Choroid plexus epithelial cell (primary cell): Measurements from ENCODE around the gene NDFIP2.
A peak's percentile ranks its signal among the peaks of the same experiment; 100 is the strongest.

Experiments
- DNase-seq: peaks from one replicate; pipeline ENCODE4 v3.0.0-alpha.2; 2010; ENCODE audit warnings: low read depth
- H3K4me3 ChIP-seq: 2 replicates; pipeline ENCODE4 v1.5.1; 2011; ENCODE audit warnings: low read depth, mild to moderate bottlenecking, control low read depth, low read length, moderate library complexity
- TF ChIP-seq, protein P1 (sequence below): conservative IDR thresholded peaks from 2 replicates; pipeline ENCODE4 v1.5.1; 2011; ENCODE audit warnings: low read depth, mild to moderate bottlenecking, control low read depth, inconsistent platforms, low read length, moderate library complexity

Gene NDFIP2

DNA sequence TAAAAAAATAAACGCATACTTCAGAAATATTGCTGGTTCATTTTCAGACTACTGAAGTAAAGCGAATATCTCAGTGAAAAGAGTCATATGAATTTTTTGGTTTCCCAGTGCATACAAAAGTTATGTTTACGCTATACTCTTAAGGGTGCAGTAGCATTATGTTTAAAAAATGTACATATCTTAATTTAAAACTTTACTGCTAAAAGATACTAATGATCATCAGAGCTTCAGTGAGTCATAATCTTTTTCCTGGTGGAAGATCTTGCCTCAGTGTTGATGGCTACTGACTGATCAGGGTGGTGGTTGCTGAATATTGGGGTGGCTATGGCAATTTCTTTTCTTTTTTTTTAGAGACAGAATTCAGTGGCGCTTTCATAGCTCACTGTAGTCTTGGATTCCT is 48.9 kb downstream of the NDFIP2 start:
- no peak for DNase-seq
- TF ChIP-seq, protein P1, sequence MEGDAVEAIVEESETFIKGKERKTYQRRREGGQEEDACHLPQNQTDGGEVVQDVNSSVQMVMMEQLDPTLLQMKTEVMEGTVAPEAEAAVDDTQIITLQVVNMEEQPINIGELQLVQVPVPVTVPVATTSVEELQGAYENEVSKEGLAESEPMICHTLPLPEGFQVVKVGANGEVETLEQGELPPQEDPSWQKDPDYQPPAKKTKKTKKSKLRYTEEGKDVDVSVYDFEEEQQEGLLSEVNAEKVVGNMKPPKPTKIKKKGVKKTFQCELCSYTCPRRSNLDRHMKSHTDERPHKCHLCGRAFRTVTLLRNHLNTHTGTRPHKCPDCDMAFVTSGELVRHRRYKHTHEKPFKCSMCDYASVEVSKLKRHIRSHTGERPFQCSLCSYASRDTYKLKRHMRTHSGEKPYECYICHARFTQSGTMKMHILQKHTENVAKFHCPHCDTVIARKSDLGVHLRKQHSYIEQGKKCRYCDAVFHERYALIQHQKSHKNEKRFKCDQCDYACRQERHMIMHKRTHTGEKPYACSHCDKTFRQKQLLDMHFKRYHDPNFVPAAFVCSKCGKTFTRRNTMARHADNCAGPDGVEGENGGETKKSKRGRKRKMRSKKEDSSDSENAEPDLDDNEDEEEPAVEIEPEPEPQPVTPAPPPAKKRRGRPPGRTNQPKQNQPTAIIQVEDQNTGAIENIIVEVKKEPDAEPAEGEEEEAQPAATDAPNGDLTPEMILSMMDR, result no peak
- H3K4me3 ChIP-seq, result no peak overlapping the region

DNA sequence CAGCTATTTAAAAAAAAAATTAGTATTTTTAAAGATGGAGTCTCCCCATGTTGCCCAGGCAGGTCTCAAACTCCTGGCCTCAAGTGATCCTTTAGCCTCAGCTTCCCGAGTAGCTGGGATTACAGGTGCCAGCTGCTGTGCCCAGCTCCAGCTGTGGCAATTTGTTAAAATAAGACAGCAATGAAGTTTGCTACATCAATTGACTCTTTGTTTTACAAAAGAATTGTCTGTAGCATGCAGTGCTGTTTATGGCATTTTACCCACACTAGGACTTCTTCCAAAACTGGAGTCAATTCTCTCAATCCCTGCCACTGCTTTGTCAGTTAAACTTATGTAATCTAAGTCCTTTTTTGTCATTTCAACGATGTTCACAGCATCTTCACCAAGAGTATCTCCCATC is 49.3 kb downstream of the NDFIP2 start:
- TF ChIP-seq, protein P1, result no peak
- no peak overlapping the region for H3K4me3 ChIP-seq
- DNase-seq, result no peak

DNA sequence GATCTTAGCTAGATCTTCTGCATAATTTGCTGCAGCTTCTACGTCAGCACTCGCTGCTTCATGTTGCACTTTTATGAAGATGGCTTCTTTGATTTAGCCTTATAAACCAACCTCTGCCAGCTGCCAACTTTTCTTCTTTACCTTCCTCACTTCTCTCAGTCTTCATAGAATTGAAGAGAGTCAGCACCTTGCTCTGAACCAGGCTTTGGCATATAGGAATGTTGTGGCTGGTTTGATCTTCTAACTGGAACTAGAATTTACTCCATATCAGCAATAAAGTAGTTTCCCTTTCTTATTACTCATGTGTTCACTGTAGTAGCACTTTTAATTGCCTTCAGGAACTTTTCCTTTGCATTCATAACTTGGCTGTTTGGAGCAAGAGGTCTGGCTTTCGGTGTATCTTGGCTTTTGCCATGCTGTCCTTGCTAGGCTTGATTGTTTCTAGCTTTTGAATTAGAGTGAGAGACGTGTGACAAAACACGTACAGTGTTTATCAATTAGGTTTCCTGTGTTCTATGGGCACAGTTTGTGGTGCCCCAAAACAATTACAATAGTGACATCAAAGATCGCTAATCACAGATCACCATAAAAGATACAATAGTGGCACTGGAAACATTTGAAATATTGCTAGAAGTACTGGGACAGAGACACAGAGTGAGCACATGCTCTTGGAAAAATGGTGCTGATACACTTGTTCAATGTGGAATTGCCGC is 50.7 kb downstream of the NDFIP2 start:
- H3K4me3 ChIP-seq, result no peak overlapping the region
- no peak for DNase-seq
- TF ChIP-seq, protein P1, result no peak

DNA sequence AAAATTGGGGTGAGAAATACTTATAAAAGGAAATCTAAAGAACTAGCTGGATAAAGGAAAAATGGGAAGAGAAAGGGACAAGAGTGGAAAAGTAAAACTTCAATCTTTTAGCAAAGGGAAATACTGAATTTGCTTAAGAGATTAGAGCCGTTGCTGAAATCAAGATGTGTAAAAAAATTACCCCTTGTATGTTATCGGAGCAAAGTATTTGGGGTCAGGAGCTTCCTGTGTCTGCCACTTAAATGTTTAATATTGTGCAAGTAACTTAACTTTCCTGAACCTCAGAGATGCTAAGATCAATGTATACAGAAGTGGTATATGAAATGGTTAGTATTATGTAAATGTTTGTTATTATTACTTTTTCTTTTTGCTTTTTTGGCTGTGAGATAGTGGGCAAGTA is 51.6 kb downstream of the NDFIP2 start:
- H3K4me3 ChIP-seq, result no peak overlapping the region
- no peak for DNase-seq
- TF ChIP-seq, protein P1, result no peak

DNA sequence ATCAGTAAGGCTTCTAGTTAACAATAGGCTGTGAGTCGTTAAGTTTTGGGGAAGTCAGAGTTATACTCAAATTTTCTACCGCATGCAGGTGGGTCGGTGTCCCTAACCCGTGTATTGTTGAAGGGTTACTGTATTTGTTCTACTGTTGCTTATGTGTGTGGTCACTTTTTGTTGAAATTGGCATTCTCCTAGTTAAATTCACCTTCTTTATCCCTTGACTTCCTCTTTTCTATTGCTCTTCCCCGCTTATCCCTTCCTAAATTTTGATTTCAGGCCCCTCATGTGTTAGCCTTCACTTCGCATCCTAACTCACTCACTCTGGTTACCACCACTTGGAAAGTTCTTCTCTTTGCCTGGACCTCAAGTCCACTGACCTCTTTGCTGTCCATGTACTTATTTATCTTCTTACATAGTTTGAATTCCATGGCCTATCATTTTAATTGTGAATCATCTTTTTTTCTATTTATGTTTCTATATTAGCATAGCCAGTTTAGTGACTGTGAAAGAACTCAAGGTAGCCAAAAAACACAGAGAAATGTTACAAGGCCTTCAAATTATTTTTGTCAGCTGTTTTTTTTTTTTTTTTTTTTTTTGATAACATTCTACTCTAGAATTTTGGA is 52.9 kb downstream of the NDFIP2 start:
- peak; percentile 53 for DNase-seq
- TF ChIP-seq, protein P1, result no peak

DNA sequence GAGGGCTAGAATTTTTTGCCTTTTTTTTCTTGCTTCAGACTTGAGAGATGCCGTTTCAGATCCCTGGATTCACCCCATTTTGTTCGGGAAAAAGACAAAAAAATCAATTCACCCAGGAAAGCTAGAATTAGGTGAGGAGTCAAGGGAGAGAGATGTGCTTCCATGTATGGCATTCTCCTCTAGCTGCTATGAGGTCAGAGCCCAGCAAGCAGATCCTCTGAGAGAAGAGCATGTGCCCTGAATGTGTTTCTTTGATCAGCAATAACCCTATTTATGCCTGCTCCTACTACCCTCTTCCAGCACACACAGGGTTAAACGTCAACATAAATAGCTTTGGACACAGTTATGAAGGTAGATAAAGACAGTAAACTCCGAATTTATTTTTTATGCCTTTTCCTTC is 53.6 kb downstream of the NDFIP2 start:
- TF ChIP-seq, protein P1, result no peak
- no peak overlapping the region for H3K4me3 ChIP-seq
- peak; percentile 39 for DNase-seq

More for the DNA sequence above, 52.9 kb downstream of the NDFIP2 start:
- H3K4me3 ChIP-seq, result no peak overlapping the region

DNA sequence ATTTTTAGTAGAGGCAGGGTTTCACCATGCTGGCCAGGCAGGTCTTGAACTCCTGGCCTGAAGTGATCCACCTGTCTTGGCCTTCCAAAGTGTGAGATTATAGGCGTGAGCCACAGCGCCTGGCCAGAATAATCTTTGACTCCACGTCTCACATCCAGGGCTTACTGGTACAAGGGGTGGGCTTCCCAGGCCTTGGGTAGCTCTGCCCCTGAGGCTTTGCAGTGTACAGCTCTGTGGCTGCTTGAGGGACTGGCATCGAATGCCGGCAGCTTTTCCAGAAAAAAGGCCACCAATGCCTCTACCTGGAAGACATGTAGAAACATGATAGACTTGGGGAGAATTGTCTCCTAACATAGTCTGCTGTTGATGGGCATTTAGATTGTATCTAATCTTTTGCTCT is 57.8 kb downstream of the NDFIP2 start:
- TF ChIP-seq, protein P1, result no peak
- DNase-seq, result no peak
- H3K4me3 ChIP-seq, result no peak overlapping the region
